ENCODE results near the gene KDM8. TPM values are rescaled to one million over a fixed set of nuclear protein-coding genes. Genes with fewer than 3 reads are reported as not detected.
"Not testable (repeated sequence)": the region's sequence is repeated elsewhere in the genome, so short reads cannot be mapped to it uniquely, and the experiment has no call there.

Gene KDM8
- total RNA-seq, 1 experiment from 2014 or later = 5.3 TPM

- H3K79me2 ChIP-seq (ENCODE audit: insufficient read depth, low read length); POLR2A ChIA-PET; H3K27me3 ChIP-seq (ENCODE audit: insufficient read depth, low read length); H3K27ac ChIP-seq (ENCODE audit: low read depth, low read length); ATAC-seq; CTCF ChIA-PET; intact Hi-C loops (cut with micrococcal nuclease); H3K9me2 ChIP-seq (ENCODE audit: insufficient read depth); H3K9me3 ChIP-seq (ENCODE audit: control insufficient read depth in 1 of 2, insufficient read depth in 1 of 2, low read depth in 1 of 2, low read length in 2 of 2); H2AFZ ChIP-seq (ENCODE audit: low read depth, low read length, poor library complexity, severe bottlenecking); H3K36me3 ChIP-seq (ENCODE audit: control insufficient read depth in 1 of 2, insufficient read depth in 2 of 2, low read length in 2 of 2); RAD21 ChIA-PET (ENCODE audit: low non-redundant PET in 1 of 2, low total read pairs in 2 of 2, uncharacterized antibody in 2 of 2, unreplicated experiment in 2 of 2); BruUV-seq (replicated peaks); DNase-seq (ENCODE audit: low read depth, low spot score); H3K4me3 ChIP-seq (replicated peaks in 1 of 2; ENCODE audit: low read depth in 1 of 2, low read length in 2 of 2); H3K4me2 ChIP-seq (ENCODE audit: low read length); H4K20me1 ChIP-seq (ENCODE audit: insufficient read depth); H3K9ac ChIP-seq (ENCODE audit: low read length): not testable (repeated sequence)
- peaks cover 4 to 17% of the 10 kb centered on the region in 2 experiments; a peak in 2 of 4 replicates for H3K4me1 ChIP-seq (ENCODE audit: control insufficient read depth in 1 of 2, insufficient read depth in 2 of 2, low read length in 2 of 2)
These were observed 43.8 kb downstream of the KDM8 start for GRCh38 chr16:27247076-27247475.

DNA sequence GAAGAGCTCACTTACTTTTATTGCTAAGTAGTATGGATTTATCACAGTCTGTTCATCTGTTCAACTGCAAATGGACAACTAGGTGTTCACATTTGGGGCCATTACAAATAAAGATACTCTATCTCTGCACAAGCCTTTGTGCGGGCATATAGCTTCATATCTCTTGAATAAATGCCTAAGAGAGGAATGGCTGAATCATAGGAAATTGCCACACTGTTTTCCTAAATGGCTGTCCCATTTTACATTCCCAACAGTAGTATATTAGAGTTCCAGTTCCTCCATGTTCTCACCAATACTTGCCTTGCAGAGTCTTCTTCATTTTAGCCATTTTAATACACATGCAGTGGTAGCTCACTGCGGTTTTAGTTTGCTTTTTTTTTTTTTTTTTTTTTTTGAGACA lies 44.7 kb downstream of the KDM8 start:
- Histone ChIP-seq H3K9ac (ENCODE audit: low read length) (no peak overlapping the region), H3K4me3 (replicated peaks in 1 of 2; ENCODE audit: low read depth in 1 of 2, low read length in 2 of 2) (no peak overlapping the region)
- BruUV-seq (replicated peaks) = no TSS peak

DNA sequence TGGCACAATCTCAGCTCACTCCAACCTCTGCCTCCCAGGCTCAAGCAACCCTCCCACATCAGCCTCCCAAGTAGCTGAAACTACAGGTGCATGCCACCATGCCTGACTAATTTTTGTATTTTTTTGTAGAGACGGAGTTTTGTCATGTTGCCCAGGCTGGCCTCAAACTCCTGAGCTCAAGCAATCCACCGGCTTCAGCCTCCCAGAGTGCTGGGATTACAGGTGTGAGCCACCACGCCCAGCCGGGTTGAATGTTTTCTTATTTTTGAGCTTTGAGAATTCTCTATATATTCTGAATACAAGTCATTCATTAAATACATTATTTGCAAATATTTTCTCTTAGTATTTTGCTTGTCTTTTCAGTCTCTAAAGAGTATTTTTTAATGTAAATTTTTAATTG lies 45.6 kb downstream of the KDM8 start:
- H3K27ac ChIP-seq (ENCODE audit: low read depth, low read length); H3K4me2 ChIP-seq (ENCODE audit: low read length); intact Hi-C loops (cut with micrococcal nuclease); DNase-seq (ENCODE audit: low read depth, low spot score); H4K20me1 ChIP-seq (ENCODE audit: insufficient read depth); CTCF ChIA-PET; H3K9me2 ChIP-seq (ENCODE audit: insufficient read depth); H2AFZ ChIP-seq (ENCODE audit: low read depth, low read length, poor library complexity, severe bottlenecking); RAD21 ChIA-PET (ENCODE audit: low non-redundant PET in 1 of 2, low total read pairs in 2 of 2, uncharacterized antibody in 2 of 2, unreplicated experiment in 2 of 2); H3K79me2 ChIP-seq (ENCODE audit: insufficient read depth, low read length); H3K9me3 ChIP-seq (ENCODE audit: control insufficient read depth in 1 of 2, insufficient read depth in 1 of 2, low read depth in 1 of 2, low read length in 2 of 2); H3K4me3 ChIP-seq (replicated peaks in 1 of 2; ENCODE audit: low read depth in 1 of 2, low read length in 2 of 2); BruUV-seq (replicated peaks); H3K36me3 ChIP-seq (ENCODE audit: control insufficient read depth in 1 of 2, insufficient read depth in 2 of 2, low read length in 2 of 2); H3K27me3 ChIP-seq (ENCODE audit: insufficient read depth, low read length); POLR2A ChIA-PET; H3K9ac ChIP-seq (ENCODE audit: low read length); ATAC-seq: not testable (repeated sequence)
- peaks cover 16 to 27% of the 10 kb centered on the region in 2 experiments for H3K4me1 ChIP-seq (ENCODE audit: control insufficient read depth in 1 of 2, insufficient read depth in 2 of 2, low read length in 2 of 2)

More for the DNA sequence above, 44.7 kb downstream of the KDM8 start:
- POLR2A ChIA-PET = no interaction called here
- H3K4me2 ChIP-seq (ENCODE audit: low read length) = no peak overlapping the region
- no peak overlapping the region for H2AFZ ChIP-seq (ENCODE audit: low read depth, low read length, poor library complexity, severe bottlenecking)
- ATAC-seq (no peak), DNase-seq (ENCODE audit: low read depth, low spot score) (no peak)
- intact Hi-C loops (cut with micrococcal nuclease) = no loop called here
- H3K36me3 ChIP-seq (ENCODE audit: control insufficient read depth in 1 of 2, insufficient read depth in 2 of 2, low read length in 2 of 2) = no peaks in the 10 kb centered on the region
- H3K9me3 ChIP-seq (ENCODE audit: control insufficient read depth in 1 of 2, insufficient read depth in 1 of 2, low read depth in 1 of 2, low read length in 2 of 2) = no peaks in the 10 kb centered on the region
- H3K4me1 ChIP-seq (ENCODE audit: control insufficient read depth in 1 of 2, insufficient read depth in 2 of 2, low read length in 2 of 2) = peaks cover 9 to 23% of the 10 kb centered on the region in 2 experiments
- CTCF ChIA-PET = no interaction called here
- no peaks in the 10 kb centered on the region for H3K9me2 ChIP-seq (ENCODE audit: insufficient read depth)
- H3K27me3 ChIP-seq (ENCODE audit: insufficient read depth, low read length) = no peaks in the 10 kb centered on the region
- peaks cover 3% of the 10 kb centered on the region; the same call in 1 of the 2 replicates for H3K79me2 ChIP-seq (ENCODE audit: insufficient read depth, low read length)
- RAD21 ChIA-PET (ENCODE audit: low non-redundant PET in 1 of 2, low total read pairs in 2 of 2, uncharacterized antibody in 2 of 2, unreplicated experiment in 2 of 2) = no interaction called here
- H3K27ac ChIP-seq (ENCODE audit: low read depth, low read length) = no peak overlapping the region
- TF ChIP-seq FOSL1 (IDR thresholded peaks at IDR 0.05; ENCODE audit: low read depth) (no peak), MAX (IDR thresholded peaks at IDR 0.05) (no peak), JUND (IDR thresholded peaks at IDR 0.05) (no peak), ELF1 (IDR thresholded peaks at IDR 0.05; ENCODE audit: borderline replicate concordance, low read depth) (no peak), YY1 (IDR thresholded peaks at IDR 0.05; ENCODE audit: extremely low read depth, insufficient replicate concordance, low read depth, low read length) (no peak), EGR1 (IDR thresholded peaks at IDR 0.05; ENCODE audit: low read depth) (no peak), POLR2A (IDR thresholded peaks at IDR 0.05; ENCODE audit: borderline replicate concordance, extremely low read depth, insufficient read depth, insufficient read length) (no peak), ZNF274 (IDR thresholded peaks at IDR 0.05; ENCODE audit: low read depth, low read length) (no peak), ZFX (IDR thresholded peaks at IDR 0.05) (no peak), SIN3A (IDR thresholded peaks at IDR 0.05; ENCODE audit: low read depth) (no peak), EZH2phosphoT487 (IDR thresholded peaks at IDR 0.05; ENCODE audit: borderline replicate concordance) (no peak), SP1 (IDR thresholded peaks at IDR 0.05; ENCODE audit: low read depth) (no peak), TCF7L2 (IDR thresholded peaks at IDR 0.05; ENCODE audit: borderline replicate concordance, extremely low read depth, insufficient read depth, insufficient read length) (no peak)
- TF ChIP-seq, protein P1, sequence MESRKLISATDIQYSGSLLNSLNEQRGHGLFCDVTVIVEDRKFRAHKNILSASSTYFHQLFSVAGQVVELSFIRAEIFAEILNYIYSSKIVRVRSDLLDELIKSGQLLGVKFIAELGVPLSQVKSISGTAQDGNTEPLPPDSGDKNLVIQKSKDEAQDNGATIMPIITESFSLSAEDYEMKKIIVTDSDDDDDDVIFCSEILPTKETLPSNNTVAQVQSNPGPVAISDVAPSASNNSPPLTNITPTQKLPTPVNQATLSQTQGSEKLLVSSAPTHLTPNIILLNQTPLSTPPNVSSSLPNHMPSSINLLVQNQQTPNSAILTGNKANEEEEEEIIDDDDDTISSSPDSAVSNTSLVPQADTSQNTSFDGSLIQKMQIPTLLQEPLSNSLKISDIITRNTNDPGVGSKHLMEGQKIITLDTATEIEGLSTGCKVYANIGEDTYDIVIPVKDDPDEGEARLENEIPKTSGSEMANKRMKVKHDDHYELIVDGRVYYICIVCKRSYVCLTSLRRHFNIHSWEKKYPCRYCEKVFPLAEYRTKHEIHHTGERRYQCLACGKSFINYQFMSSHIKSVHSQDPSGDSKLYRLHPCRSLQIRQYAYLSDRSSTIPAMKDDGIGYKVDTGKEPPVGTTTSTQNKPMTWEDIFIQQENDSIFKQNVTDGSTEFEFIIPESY (IDR thresholded peaks at IDR 0.05; ENCODE audit: extremely low read depth, insufficient replicate concordance, low read length) = no peak
- no peaks in the 10 kb centered on the region for H4K20me1 ChIP-seq (ENCODE audit: insufficient read depth)

Data from HCT116 (cell line).